GM12891 (cell line): ENCODE measurements around the gene ZYX.

Source experiments
- DNase-seq: peaks from one replicate; pipeline ENCODE4 v3.0.0; 2011; ENCODE audit warnings: low spot score; ENCODE audit not compliant: insufficient read length
- FAIRE-seq: peaks from 2 replicates; lab custom pipeline; 2011; peaks lifted over from hg19 to GRCh38; lab: Jason Lieb, UNC
- PAX5 ChIP-seq: IDR thresholded peaks from 2 replicates; pipeline ENCODE4 v1.6.1; 2011; ENCODE audit warnings: low read length, moderate library complexity, mild to moderate bottlenecking; ENCODE audit not compliant: insufficient read depth, severe bottlenecking
- POLR2A ChIP-seq: IDR thresholded peaks from 2 replicates; pipeline ENCODE4 v1.6.1; 2011; ENCODE audit warnings: low read depth, low read length, control low read depth
- POLR2AphosphoS5 ChIP-seq: IDR thresholded peaks from 2 replicates; pipeline ENCODE4 v1.6.1; 2011; ENCODE audit warnings: low read depth, low read length, control low read depth
- POU2F2 ChIP-seq: IDR thresholded peaks from 2 replicates; pipeline ENCODE4 v1.6.1; 2011; ENCODE audit warnings: low read depth, mild to moderate bottlenecking, control low read depth, low read length, moderate library complexity
- SPI1 ChIP-seq: IDR thresholded peaks from 2 replicates; pipeline ENCODE4 v1.6.1; 2011; ENCODE audit warnings: low read depth, low read length, control low read depth
- TAF1 ChIP-seq: IDR thresholded peaks from 2 replicates; pipeline ENCODE4 v1.6.1; 2011; ENCODE audit warnings: low read depth, low read length, control low read depth

Gene ZYX

GRCh38 chr7:143362131-143363015 lies 18.8 kb upstream of the ZYX start, which contains the start of gene FAM131B:
Gene FAM131B (minus strand): TSS chr7:143362713. CDS start chr7:143362603, 110 bp downstream.
- no peak for FAIRE-seq
- TF ChIP-seq SPI1 (no peak), POU2F2 (no peak)
- peak; percentile 59 for DNase-seq

- no peak for DNase-seq
- TF ChIP-seq SPI1 (no peak), PAX5 (no peak), POLR2A (no peak), POLR2AphosphoS5 (no peak), POU2F2 (no peak), TAF1 (no peak)
- FAIRE-seq: no peak
Measured at GRCh38 chr7:143363016-143363937, 17.9 kb upstream of the ZYX start.

DNA sequence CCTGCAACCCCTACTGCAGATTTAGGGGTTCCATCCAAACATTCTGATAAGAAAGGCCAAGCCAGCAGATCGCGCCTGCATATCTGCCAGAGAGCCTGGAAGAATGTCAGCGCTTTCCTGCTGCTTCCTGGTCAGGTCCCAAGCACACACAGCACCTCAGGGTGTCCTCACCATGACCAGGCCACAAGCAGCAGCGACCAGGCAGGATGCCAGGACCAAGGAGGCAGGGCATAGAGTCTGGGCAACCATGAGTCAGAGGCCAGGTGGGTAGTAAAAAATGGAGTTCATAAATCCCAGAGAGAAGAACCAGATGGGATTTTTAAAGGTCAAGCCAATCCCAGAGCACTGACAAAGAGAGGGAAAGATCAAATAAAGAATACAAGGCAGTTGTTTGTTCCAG lies 13.2 kb upstream of the ZYX start:
- no peak for DNase-seq
- no peak for FAIRE-seq

GRCh38 chr7:143368387-143368786 lies 12.8 kb upstream of the ZYX start:
- DNase-seq (no peak), FAIRE-seq (no peak)
- TF ChIP-seq PAX5 (no peak), POLR2AphosphoS5 (no peak), POU2F2 (no peak), SPI1 (no peak), TAF1 (no peak), POLR2A (no peak)

More for the DNA sequence above, 13.2 kb upstream of the ZYX start:
- no peak for TF ChIP-seq PAX5
- no peak for TF ChIP-seq POLR2A
- no peak for TF ChIP-seq SPI1
- no peak for TF ChIP-seq POLR2AphosphoS5
- TF ChIP-seq POU2F2: no peak
- no peak for TF ChIP-seq TAF1

GRCh38 chr7:143369678-143370651 lies 11.2 kb upstream of the ZYX start:
- TF ChIP-seq TAF1 (no peak), SPI1 (no peak), PAX5 (no peak), POLR2A (no peak), POU2F2 (no peak), POLR2AphosphoS5 (no peak)
- DNase-seq (no peak), FAIRE-seq (no peak)

GRCh38 chr7:143372070-143372469 lies 9.1 kb upstream of the ZYX start:
- DNase-seq (no peak), FAIRE-seq (no peak)
- TF ChIP-seq TAF1 (no peak), PAX5 (no peak), POLR2A (no peak), POLR2AphosphoS5 (no peak), POU2F2 (no peak), SPI1 (no peak)

DNA sequence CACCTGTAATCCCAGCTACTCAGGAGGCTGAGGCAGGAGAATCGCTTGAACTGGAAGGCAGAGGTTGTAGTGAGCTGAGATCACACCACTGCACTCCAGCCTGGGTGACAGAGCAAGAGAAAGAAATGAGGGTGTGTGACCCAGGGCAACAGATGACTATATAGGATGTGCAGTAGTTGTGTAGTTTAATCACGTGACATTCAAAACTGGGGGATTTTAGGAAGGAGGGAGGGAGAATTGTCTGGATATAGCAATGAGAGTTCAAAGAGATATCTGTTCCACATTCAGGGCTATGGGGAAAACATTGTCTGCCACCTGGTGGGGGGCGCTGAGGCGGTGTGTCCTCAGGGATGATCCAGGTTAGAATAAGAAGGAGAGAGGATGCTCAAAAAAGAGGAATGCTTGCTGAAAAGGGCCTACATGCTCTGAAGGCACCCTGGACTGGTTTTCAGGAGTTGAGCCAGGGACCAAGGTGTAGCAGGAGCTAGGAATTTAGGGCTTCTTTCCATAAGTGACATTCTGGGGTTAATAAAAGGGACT lies 7.8 kb upstream of the ZYX start:
- no peak for DNase-seq
- TF ChIP-seq POLR2AphosphoS5 (no peak), TAF1 (no peak), PAX5 (no peak), POU2F2 (no peak), SPI1 (no peak), POLR2A (no peak)
- no peak for FAIRE-seq

GRCh38 chr7:143374561-143374960 lies 6.6 kb upstream of the ZYX start:
- FAIRE-seq: no peak
- TF ChIP-seq POU2F2 (no peak), TAF1 (no peak)
- no peak for DNase-seq
